Endothelial cell of umbilical vein (primary cell): ENCODE measurements around the gene RASGRF1. TPM values are rescaled to one million over a fixed set of nuclear protein-coding genes. Genes with fewer than 3 reads are reported as not detected.

Source experiments
- BruUV-seq: library from RNA; stranded (reverse); fragments of 400-500 nt; replicated peaks from 2 replicates; lab custom pipeline; 2021; lab: Mats Ljungman, UMichigan
- CTCF ChIA-PET: fragments of 300-600, 350-600 bp; sonication (Branson Sonifier 250); formaldehyde crosslinking; loops from one replicate; lab custom pipeline; 2021; ENCODE audit warnings: antibody characterized with exemption, inconsistent platforms; lab: Charles Lee
- POLR2A ChIA-PET: fragments of 300-600, 350-600 bp; sonication (Branson Sonifier 250); formaldehyde crosslinking; loops from one replicate; lab custom pipeline; 2021; ENCODE audit warnings: antibody characterized with exemption, inconsistent platforms; lab: Charles Lee
- DNase-seq: peaks from one replicate; pipeline ENCODE4 v3.0.0-alpha.2; 2011; ENCODE audit warnings: low read depth, low spot score
- FAIRE-seq: peaks from 2 replicates; lab custom pipeline; 2011; peaks lifted over from hg19 to GRCh38; lab: Jason Lieb, UNC
- H2AFZ ChIP-seq: 2 replicates; pipeline ENCODE4 v1.6.0; 2012; ENCODE audit warnings: low read depth, low read length, control low read depth, inconsistent platforms
- H3K27ac ChIP-seq: 2 replicates; pipeline ENCODE4 v1.5.1; 2011; ENCODE audit warnings: low read depth, mild to moderate bottlenecking, control low read depth, low read length, moderate library complexity; ENCODE audit not compliant: insufficient read depth
- H3K27me3 ChIP-seq, 2 experiments: 2 replicates each; pipeline versions ENCODE4 v1.6.0 to v1.6.1; 2011; ENCODE audit warnings: low read length in 2 of 2, mixed read lengths in 1 of 2; ENCODE audit not compliant: control insufficient read depth in 2 of 2, insufficient read depth in 2 of 2
- H3K36me3 ChIP-seq, 2 experiments: 2 replicates in 1 of 2; 3 replicates in 1 of 2; pipeline ENCODE4 v1.5.1; 2011; ENCODE audit warnings: low read length in 2 of 2, mild to moderate bottlenecking in 1 of 2, moderate library complexity in 1 of 2; ENCODE audit not compliant: control insufficient read depth in 2 of 2, insufficient read depth in 2 of 2; ENCODE audit errors: extremely low read depth in 1 of 2
- H3K4me1 ChIP-seq: 3 replicates; pipeline ENCODE4 v1.5.1; 2011; ENCODE audit warnings: mild to moderate bottlenecking, low read length; ENCODE audit not compliant: control insufficient read depth, insufficient read depth; ENCODE audit errors: extremely low read depth
- H3K4me2 ChIP-seq: 2 replicates; pipeline ENCODE4 v1.6.1; 2011; ENCODE audit warnings: low read length, control low read depth, mixed read lengths; ENCODE audit not compliant: insufficient read depth
- H3K4me3 ChIP-seq, 3 experiments: fragments of 200-600 bp in 1 of 3; sonication (generic), shearing (Covaris generic) in 1 of 3; replicated peaks in 1 of 3; 2 replicates each; pipeline ENCODE4 v1.5.1; 2011 to 2016; ENCODE audit warnings: control low read depth in 3 of 3, low read length in 3 of 3, mild to moderate bottlenecking in 2 of 3, inconsistent platforms in 1 of 3, low read depth in 1 of 3, moderate library complexity in 1 of 3; ENCODE audit not compliant: insufficient read depth in 1 of 3
- H3K79me2 ChIP-seq: 2 replicates; pipeline ENCODE4 v1.6.0; 2012; ENCODE audit warnings: low read length, inconsistent platforms; ENCODE audit not compliant: control insufficient read depth, insufficient read depth
- H3K9ac ChIP-seq: replicated peaks from 2 replicates; pipeline ENCODE3; 2011; ENCODE audit warnings: low read length, control low read depth; ENCODE audit not compliant: insufficient read depth; ENCODE audit errors: extremely low read depth
- H3K9me1 ChIP-seq: replicated peaks from 3 replicates; pipeline ENCODE4 v1.6.0; 2011; ENCODE audit warnings: mild to moderate bottlenecking, low read length; ENCODE audit not compliant: control insufficient read depth, insufficient read depth; ENCODE audit errors: extremely low read depth
- H3K9me3 ChIP-seq: replicated peaks from 2 replicates; pipeline ENCODE4 v1.5.1; 2012; ENCODE audit warnings: low read length, inconsistent platforms; ENCODE audit not compliant: control insufficient read depth, insufficient read depth
- H4K20me1 ChIP-seq: replicated peaks from 2 replicates; pipeline ENCODE3; 2011; ENCODE audit warnings: mild to moderate bottlenecking, low read length; ENCODE audit not compliant: control insufficient read depth, insufficient read depth; ENCODE audit errors: extremely low read depth
- CTCF ChIP-seq, 2 donors: IDR thresholded peaks; 1 replicate in 1 of 2; 2 replicates in 1 of 2; pipeline ENCODE4 v1.5.1; 2011; ENCODE audit warnings: low read length in 2 of 2, mild to moderate bottlenecking in 2 of 2, moderate library complexity in 2 of 2, control low read depth in 1 of 2, inconsistent platforms in 1 of 2, low read depth in 1 of 2; ENCODE audit not compliant: insufficient read depth in 1 of 2; ENCODE audit errors: extremely low read depth in 1 of 2
- EZH2 ChIP-seq: IDR thresholded peaks from 2 replicates; pipeline ENCODE4 v1.6.1; 2012; ENCODE audit warnings: borderline replicate concordance, low read depth, mild to moderate bottlenecking, moderate library complexity, low read length, inconsistent platforms; ENCODE audit not compliant: severe bottlenecking
- FOS ChIP-seq: IDR thresholded peaks from 2 replicates; pipeline ENCODE4 v1.6.1; 2011; ENCODE audit warnings: mild to moderate bottlenecking, low read length, moderate library complexity, borderline replicate concordance; ENCODE audit not compliant: insufficient read depth
- GATA2 ChIP-seq: IDR thresholded peaks from 2 replicates; pipeline ENCODE4 v1.7.0; 2011; ENCODE audit warnings: low read depth, mild to moderate bottlenecking, moderate library complexity, mixed read lengths, low read length; ENCODE audit not compliant: insufficient read length, insufficient read depth
- JUN ChIP-seq: IDR thresholded peaks from 2 replicates; pipeline ENCODE4 v1.6.1; 2011; ENCODE audit warnings: borderline replicate concordance, low read depth; ENCODE audit not compliant: insufficient read length, insufficient read depth
- MAX ChIP-seq: IDR thresholded peaks from 2 replicates; pipeline ENCODE4 v1.6.1; 2011; ENCODE audit not compliant: insufficient read depth, insufficient read length
- MYC ChIP-seq: IDR thresholded peaks from one replicate; pipeline ENCODE4 v1.6.1; 2011; ENCODE audit warnings: mild to moderate bottlenecking, low read depth, low read length
- POLR2A ChIP-seq: IDR thresholded peaks from 2 replicates; pipeline ENCODE4 v1.6.1; 2012; ENCODE audit warnings: low read depth, mild to moderate bottlenecking, control low read depth, low read length
- dilution Hi-C: fragments of 300-500 bp; cut with MboI; formaldehyde crosslinking; loops from one replicate; pipeline ENCODE4 v1.15.0; 2019; ENCODE audit warnings: low sequenced_read_pairs; ENCODE audit not compliant: extremely low pct_ligation_motif_present
- intact Hi-C: fragments of 100-400 bp; cut with micrococcal nuclease; formaldehyde crosslinking; loops from one replicate; pipeline ENCODE4 v1.10.0; 2022
- polyA plus RNA-seq, 4 experiments: library from polyadenylated mRNA; depleted of rRNA in 3 of 4; stranded (reverse) in 3 of 4; unstranded in 1 of 4; fragments of >200 nt; gene quantifications; 2 replicates each; pipeline versions ENCODE4 v1.2.1 to v1.2.3, GENCODE V29; 2011 to 2012; ENCODE audit warnings: missing spikeins in 1 of 4
- total RNA-seq: library from RNA; stranded (reverse); gene quantifications from 2 replicates; pipeline ENCODE4 v1.2.3, GENCODE V29; 2021

RASGRF1 gene
- total and polyA plus RNA-seq, 2 donors (not counting 3 experiments of a cell fraction or from before 2014, with no cell fraction given) = 0.04 TPM; not detected in 1

GRCh38 chr15:79066391-79067071 is 24.0 kb downstream of the RASGRF1 start:
- FAIRE-seq = no peak
- H3K36me3 ChIP-seq = no peaks in the 10 kb centered on the region
- H3K79me2 ChIP-seq = no peaks in the 10 kb centered on the region
- no peak overlapping the region for H3K27ac ChIP-seq
- dilution Hi-C loops = no loop called here
- peaks cover 2% of the 10 kb centered on the region for H4K20me1 ChIP-seq
- TF ChIP-seq POLR2A (no peak), FOS (no peak)
- ChIA-PET POLR2A (no interaction called here), CTCF (interaction anchor here (1.6 kb wide), 2 partner anchors 13 to 118 kb away, joined by 4 read pairs; no protein-coding TSS in a partner anchor)
- H3K4me3 ChIP-seq = no peak overlapping the region
- H3K9me1 ChIP-seq = no peaks in the 10 kb centered on the region
- H3K4me1 ChIP-seq = no peaks in the 10 kb centered on the region
- H2AFZ ChIP-seq = no peak overlapping the region
- no peaks in the 10 kb centered on the region for H3K27me3 ChIP-seq
- H3K9ac ChIP-seq = no peak overlapping the region
- no peak overlapping the region for H3K4me2 ChIP-seq
- no peak for DNase-seq
- no peaks in the 10 kb centered on the region for H3K9me3 ChIP-seq
- BruUV-seq = no TSS peak
- intact Hi-C loops = no loop called here

GRCh38 chr15:79065706-79066376 is 24.7 kb downstream of the RASGRF1 start:
- POLR2A ChIA-PET = no interaction called here
- Histone ChIP-seq H3K27ac (no peak overlapping the region), H3K4me1 (no peaks in the 10 kb centered on the region), H2AFZ (no peak overlapping the region), H3K79me2 (no peaks in the 10 kb centered on the region), H3K4me3 (no peak overlapping the region), H3K9me1 (no peaks in the 10 kb centered on the region), H3K9ac (no peak overlapping the region), H4K20me1 (peaks cover 2% of the 10 kb centered on the region), H3K27me3 (no peaks in the 10 kb centered on the region), H3K9me3 (no peaks in the 10 kb centered on the region), H3K36me3 (no peaks in the 10 kb centered on the region), H3K4me2 (no peak overlapping the region)
- DNase-seq (no peak), FAIRE-seq (no peak)
- BruUV-seq = no TSS peak
- dilution Hi-C loops (no loop called here), intact Hi-C loops (no loop called here)
- CTCF ChIA-PET = interaction anchor here (1.6 kb wide), 2 partner anchors 14 to 119 kb away, joined by 4 read pairs; no protein-coding TSS in a partner anchor
- TF ChIP-seq CTCF (IDR thresholded peaks at IDR 0.05; ENCODE audit: extremely low read depth in 1 of 2, insufficient read depth in 1 of 2, low read depth in 1 of 2, low read length in 2 of 2) (no peak), EZH2 (no peak), POLR2A (no peak), FOS (no peak), GATA2 (no peak), MYC (no peak), MAX (no peak), JUN (no peak)
